ENCODE results near the gene SETDB1. TPM values are rescaled to one million over a fixed set of nuclear protein-coding genes. Genes with fewer than 3 reads are reported as not detected.

Gene SETDB1
- total RNA-seq, 4 donors from 2014 or later, result 32.3 to 41.4 (median 39.5) TPM

GRCh38 chr1:150917387-150917786 lies 8.8 kb upstream of the SETDB1 start:
- TF ChIP-seq CTCF (IDR thresholded peaks at IDR 0.05; ENCODE audit: low read depth), result no peak

GRCh38 chr1:150922519-150922975 lies 3.6 kb upstream of the SETDB1 start:
- TF ChIP-seq CTCF (IDR thresholded peaks at IDR 0.05; ENCODE audit: low read depth), result no peak

GRCh38 chr1:150925080-150925479 lies 1.1 kb upstream of the SETDB1 start:
- no peak for TF ChIP-seq CTCF (IDR thresholded peaks at IDR 0.05; ENCODE audit: low read depth)

- TF ChIP-seq CTCF (IDR thresholded peaks at IDR 0.05; ENCODE audit: low read depth), result no peak
Measured at GRCh38 chr1:150927624-150928023, 1.5 kb downstream of the SETDB1 start.

GRCh38 chr1:150928286-150928685 lies 2.1 kb downstream of the SETDB1 start:
- no peak for TF ChIP-seq CTCF (IDR thresholded peaks at IDR 0.05; ENCODE audit: low read depth)

- TF ChIP-seq CTCF (IDR thresholded peaks at IDR 0.05; ENCODE audit: low read depth), result no peak
Measured at GRCh38 chr1:150931773-150932172, 5.6 kb downstream of the SETDB1 start.

- no peak for TF ChIP-seq CTCF (IDR thresholded peaks at IDR 0.05; ENCODE audit: low read depth)
Measured at GRCh38 chr1:150944856-150945255, 18.7 kb downstream of the SETDB1 start.

Measured in subcutaneous adipose tissue (tissue), 4 donors.